Testis (tissue), 3 donors: ENCODE measurements around the gene CDC37. TPM values are rescaled to one million over a fixed set of nuclear protein-coding genes. Genes with fewer than 3 reads are reported as not detected.
A peak's percentile ranks its signal among the peaks of the same experiment; 100 is the strongest.

Experiments
- DNase-seq: peaks from one replicate; pipeline ENCODE4 v3.0.0-alpha.2; 2019
- H3K27ac ChIP-seq, 2 donors: fragments of 200-600 bp; sonication (generic); one replicate each; pipeline ENCODE4 v1.5.1; 2019
- H3K27me3 ChIP-seq: fragments of 200-600 bp; sonication (generic); one replicate; pipeline ENCODE4 v1.5.1; 2019
- H3K36me3 ChIP-seq: fragments of 200-600 bp; sonication (generic); one replicate; pipeline ENCODE4 v1.5.1; 2017; ENCODE audit warnings: low read depth; ENCODE audit errors: missing control alignments
- H3K4me1 ChIP-seq: fragments of 200-600 bp; sonication (generic); one replicate; pipeline ENCODE4 v1.5.1; 2019
- H3K4me3 ChIP-seq, 2 donors: fragments of 200-600 bp; sonication (generic); one replicate each; pipeline ENCODE4 v1.5.1; 2017 to 2019
- H3K9me3 ChIP-seq: fragments of 200-600 bp; sonication (generic); one replicate; pipeline ENCODE4 v1.5.1; 2017
- POLR2A ChIP-seq: fragments of 450-650 bp; IDR thresholded peaks from one replicate; pipeline ENCODE4 v1.6.1; 2017; ENCODE audit warnings: antibody characterized with exemption, mild to moderate bottlenecking, moderate library complexity
- WGBS, 2 donors: methylation state at CpG; one replicate each; pipeline ENCODE4 v1.1.5; 2018; 5-methylcytosine and 5-hydroxymethylcytosine counted together
- intact Hi-C: fragments of 100-400 bp; cut with DNase I; formaldehyde crosslinking; loops from one replicate; pipeline ENCODE4 v1.15.1; 2023; ENCODE audit warnings: low total_unique reads
- polyA plus RNA-seq: library from polyadenylated mRNA; stranded (reverse); fragments of 350-450 nt; fragmentation: Illumina TruSeq; extraction: RNeasy Lipid Tissue Mini Kit (QIAGEN cat#74804); gene quantifications from one replicate; pipeline ENCODE4 v1.2.3, GENCODE V29; 2014; ENCODE audit warnings: low read depth, low replicate concordance; ENCODE audit not compliant: insufficient read depth
- total RNA-seq, 2 donors: library from RNA; depleted of rRNA; stranded (reverse); fragments of >200 nt; gene quantifications; one replicate each; pipeline ENCODE4 v1.2.3, GENCODE V29; 2016
- TF ChIP-seq, protein P1 (sequence below), 3 experiments: fragments of 450-650 bp in 2 of 3; fragments of 200-600 bp in 1 of 3; sonication (generic) in 1 of 3; IDR thresholded peaks; one replicate each; pipeline ENCODE4 v1.5.1; 2016 to 2019; ENCODE audit warnings: antibody characterized with exemption in 3 of 3, mild to moderate bottlenecking in 2 of 3, moderate library complexity in 1 of 3

The CDC37 gene
- total and polyA plus RNA-seq, 3 donors from 2014 or later, result 160 to 210 (median 170) TPM

DNA sequence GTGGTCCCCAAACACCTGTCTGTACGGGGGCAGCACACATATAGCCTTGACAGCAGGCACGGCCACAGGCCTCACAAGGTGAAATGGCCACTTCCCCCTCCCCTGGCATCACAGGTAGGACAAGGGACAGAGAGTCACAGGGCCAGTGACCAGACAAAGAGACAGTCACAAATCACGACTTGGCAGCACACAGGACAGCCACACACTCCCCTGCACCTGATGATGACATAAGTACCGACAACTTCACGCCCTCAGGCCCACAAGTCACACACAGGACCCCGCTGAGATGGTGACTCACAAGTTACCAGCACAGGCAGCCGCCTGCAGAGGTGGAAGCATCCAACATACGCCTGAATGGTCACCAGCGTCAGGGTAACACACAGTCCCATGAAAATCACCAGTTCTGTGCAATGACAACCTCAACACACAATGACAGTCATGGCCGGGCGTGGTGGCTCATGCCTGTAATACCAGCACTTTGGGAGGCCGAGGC, 39.5 kb downstream of the CDC37 start:
- intact Hi-C loops, result no loop called here
- Histone ChIP-seq H3K27me3 (no peaks in the 10 kb centered on the region), H3K27ac (no peak overlapping the region), H3K4me3 (no peak overlapping the region), H3K36me3 (no peaks in the 10 kb centered on the region), H3K9me3 (no peaks in the 10 kb centered on the region), H3K4me1 (no peaks in the 10 kb centered on the region)
- WGBS, 2 donors, result 95 to 98% methylated on average over 6 to 12 of the region's 12 CpGs
- TF ChIP-seq, protein P1, sequence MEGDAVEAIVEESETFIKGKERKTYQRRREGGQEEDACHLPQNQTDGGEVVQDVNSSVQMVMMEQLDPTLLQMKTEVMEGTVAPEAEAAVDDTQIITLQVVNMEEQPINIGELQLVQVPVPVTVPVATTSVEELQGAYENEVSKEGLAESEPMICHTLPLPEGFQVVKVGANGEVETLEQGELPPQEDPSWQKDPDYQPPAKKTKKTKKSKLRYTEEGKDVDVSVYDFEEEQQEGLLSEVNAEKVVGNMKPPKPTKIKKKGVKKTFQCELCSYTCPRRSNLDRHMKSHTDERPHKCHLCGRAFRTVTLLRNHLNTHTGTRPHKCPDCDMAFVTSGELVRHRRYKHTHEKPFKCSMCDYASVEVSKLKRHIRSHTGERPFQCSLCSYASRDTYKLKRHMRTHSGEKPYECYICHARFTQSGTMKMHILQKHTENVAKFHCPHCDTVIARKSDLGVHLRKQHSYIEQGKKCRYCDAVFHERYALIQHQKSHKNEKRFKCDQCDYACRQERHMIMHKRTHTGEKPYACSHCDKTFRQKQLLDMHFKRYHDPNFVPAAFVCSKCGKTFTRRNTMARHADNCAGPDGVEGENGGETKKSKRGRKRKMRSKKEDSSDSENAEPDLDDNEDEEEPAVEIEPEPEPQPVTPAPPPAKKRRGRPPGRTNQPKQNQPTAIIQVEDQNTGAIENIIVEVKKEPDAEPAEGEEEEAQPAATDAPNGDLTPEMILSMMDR (IDR thresholded peaks at IDR 0.05), result no peak
- TF ChIP-seq POLR2A, result no peak
- no peak for DNase-seq

DNA sequence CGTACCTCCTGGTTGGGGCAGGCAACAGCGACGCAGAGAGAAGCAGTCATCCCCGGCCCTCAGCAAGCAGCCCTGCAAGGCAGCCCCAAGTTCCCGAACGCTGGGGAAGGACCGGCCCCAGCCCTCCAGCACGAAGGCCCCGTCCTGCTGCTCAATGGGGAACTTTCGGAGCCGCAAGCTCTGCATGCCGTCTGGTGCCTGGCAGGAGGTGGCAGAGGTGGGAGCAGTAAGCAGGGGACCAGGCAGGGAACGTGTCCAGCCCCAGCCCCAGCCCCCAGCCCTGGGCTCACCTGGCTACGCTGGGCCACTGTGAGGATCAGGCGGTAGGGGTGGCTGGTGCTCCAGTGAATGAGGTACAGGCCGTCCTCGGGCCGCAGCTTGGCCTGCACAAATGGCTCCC, 41.1 kb downstream of the CDC37 start:
- Histone ChIP-seq H3K36me3 (no peaks in the 10 kb centered on the region), H3K4me3 (no peak overlapping the region), H3K27me3 (no peaks in the 10 kb centered on the region), H3K27ac (no peak overlapping the region), H3K9me3 (no peaks in the 10 kb centered on the region), H3K4me1 (no peaks in the 10 kb centered on the region)
- TF ChIP-seq POLR2A, result no peak
- TF ChIP-seq, protein P1 (IDR thresholded peaks at IDR 0.05), result no peak
- no peak for DNase-seq
- WGBS, 2 donors, result 90 to 96% methylated on average over 17 to 18 of the region's 18 CpGs
- intact Hi-C loops, result no loop called here

DNA sequence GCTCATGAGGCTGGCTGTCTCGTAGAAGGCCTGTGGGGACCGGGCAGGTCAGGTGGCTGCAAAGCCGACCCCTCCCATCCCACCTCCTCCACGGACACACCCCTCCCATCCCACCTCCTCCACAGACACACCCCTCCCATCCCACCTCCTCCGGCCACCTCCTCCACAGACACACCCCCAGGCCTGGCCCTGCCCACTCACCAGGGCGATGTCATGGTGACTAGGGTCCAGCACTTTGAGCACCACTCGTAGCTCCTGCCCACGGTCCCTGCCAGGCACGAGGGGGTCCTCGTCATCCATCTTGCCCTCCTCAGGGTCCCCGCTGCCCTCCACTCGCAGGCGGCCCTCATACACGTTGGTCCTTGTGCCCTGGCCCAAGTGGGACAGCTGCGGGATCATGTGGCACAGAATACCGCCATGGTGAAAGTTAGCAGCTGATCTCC, 41.8 kb downstream of the CDC37 start:
- WGBS, 2 donors, result 82 to 87% methylated on average over 14 to 16 of the region's 16 CpGs
- TF ChIP-seq, protein P1 (IDR thresholded peaks at IDR 0.05), result no peak
- TF ChIP-seq POLR2A, result no peak
- Histone ChIP-seq H3K36me3 (no peaks in the 10 kb centered on the region), H3K4me1 (no peaks in the 10 kb centered on the region), H3K27ac (no peak overlapping the region), H3K4me3 (no peak overlapping the region), H3K9me3 (no peaks in the 10 kb centered on the region), H3K27me3 (no peaks in the 10 kb centered on the region)
- intact Hi-C loops, result no loop called here
- DNase-seq, result no peak

DNA sequence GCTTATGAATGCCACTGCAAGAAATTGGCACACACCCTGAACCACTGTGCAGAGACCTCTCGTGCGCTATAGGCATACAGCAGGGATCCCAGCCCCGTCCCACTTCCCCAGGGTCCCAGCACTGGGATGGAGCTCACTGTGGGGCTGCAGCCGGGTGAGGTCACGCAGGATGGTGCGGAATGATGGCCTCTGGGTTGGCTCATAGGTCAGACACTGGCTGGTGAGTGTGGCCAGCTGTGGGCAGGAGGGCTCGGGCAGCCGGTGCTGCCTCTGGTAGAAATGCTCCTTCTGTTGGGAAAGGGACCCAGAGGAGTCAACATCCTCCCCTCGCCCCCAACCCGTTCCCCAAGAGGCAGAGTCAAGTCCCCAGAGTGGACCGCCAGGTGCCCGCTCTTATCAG, 46.9 kb downstream of the CDC37 start:
- Histone ChIP-seq H3K9me3 (no peaks in the 10 kb centered on the region), H3K4me3 (no peak overlapping the region), H3K27ac (no peak overlapping the region), H3K27me3 (no peaks in the 10 kb centered on the region), H3K4me1 (peaks cover 4% of the 10 kb centered on the region), H3K36me3 (no peaks in the 10 kb centered on the region)
- no peak for DNase-seq
- 88 to 97% methylated on average over 9 to 12 of the region's 12 CpGs for WGBS, 2 donors
- intact Hi-C loops, result no loop called here
- no peak for TF ChIP-seq POLR2A
- TF ChIP-seq, protein P1 (IDR thresholded peaks at IDR 0.05), result no peak

DNA sequence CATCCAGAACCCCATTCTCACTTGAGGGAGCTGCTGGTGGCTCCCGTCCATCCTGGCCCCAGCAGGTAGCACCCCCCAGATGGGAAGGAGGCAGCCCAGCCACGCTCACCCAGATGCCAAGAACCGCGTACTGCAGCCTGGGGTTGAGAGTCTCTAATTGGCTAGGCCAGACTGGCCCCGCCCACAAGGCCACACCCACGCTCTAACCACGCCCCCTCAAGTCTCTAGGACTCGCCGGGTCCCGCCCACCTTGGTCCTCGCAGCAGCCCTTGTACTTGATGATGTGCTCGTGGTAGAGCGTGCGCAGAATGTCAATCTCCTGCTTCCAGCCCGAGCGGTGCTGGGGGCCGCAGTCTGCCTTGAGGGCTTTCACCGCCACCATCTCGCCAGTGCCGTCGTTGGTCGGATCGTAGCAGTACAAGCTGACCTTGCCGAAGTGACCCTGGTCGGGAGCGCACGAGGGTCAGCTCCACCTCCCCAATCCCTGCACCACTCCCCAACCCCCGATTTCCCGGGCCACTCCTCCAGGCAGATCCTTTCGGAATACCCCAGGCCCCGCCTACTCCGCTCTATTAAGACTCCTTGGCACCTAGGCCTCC, 49.5 kb downstream of the CDC37 start:
- intact Hi-C loops, result no loop called here
- H3K27ac ChIP-seq, result no peak overlapping the region
- no peaks in the 10 kb centered on the region for H3K36me3 ChIP-seq
- WGBS, 2 donors, result 59 to 67% methylated on average over 11 to 32 of the region's 32 CpGs
- no peaks in the 10 kb centered on the region for H3K9me3 ChIP-seq
- peak overlapping the region in 1 of 2 donors; percentile 27 for H3K4me3 ChIP-seq
- no peak for TF ChIP-seq POLR2A
- TF ChIP-seq, protein P1 (IDR thresholded peaks at IDR 0.05), result no peak
- no peaks in the 10 kb centered on the region for H3K27me3 ChIP-seq
- peaks cover 4% of the 10 kb centered on the region for H3K4me1 ChIP-seq
- DNase-seq, result peak; percentile 86
